ENCODE data around the gene SMIM41. TPM values are rescaled to one million over a fixed set of nuclear protein-coding genes. Genes with fewer than 3 reads are reported as not detected.

Gene SMIM41
- total RNA-seq, 1 experiment from 2014 or later: not detected

DNA sequence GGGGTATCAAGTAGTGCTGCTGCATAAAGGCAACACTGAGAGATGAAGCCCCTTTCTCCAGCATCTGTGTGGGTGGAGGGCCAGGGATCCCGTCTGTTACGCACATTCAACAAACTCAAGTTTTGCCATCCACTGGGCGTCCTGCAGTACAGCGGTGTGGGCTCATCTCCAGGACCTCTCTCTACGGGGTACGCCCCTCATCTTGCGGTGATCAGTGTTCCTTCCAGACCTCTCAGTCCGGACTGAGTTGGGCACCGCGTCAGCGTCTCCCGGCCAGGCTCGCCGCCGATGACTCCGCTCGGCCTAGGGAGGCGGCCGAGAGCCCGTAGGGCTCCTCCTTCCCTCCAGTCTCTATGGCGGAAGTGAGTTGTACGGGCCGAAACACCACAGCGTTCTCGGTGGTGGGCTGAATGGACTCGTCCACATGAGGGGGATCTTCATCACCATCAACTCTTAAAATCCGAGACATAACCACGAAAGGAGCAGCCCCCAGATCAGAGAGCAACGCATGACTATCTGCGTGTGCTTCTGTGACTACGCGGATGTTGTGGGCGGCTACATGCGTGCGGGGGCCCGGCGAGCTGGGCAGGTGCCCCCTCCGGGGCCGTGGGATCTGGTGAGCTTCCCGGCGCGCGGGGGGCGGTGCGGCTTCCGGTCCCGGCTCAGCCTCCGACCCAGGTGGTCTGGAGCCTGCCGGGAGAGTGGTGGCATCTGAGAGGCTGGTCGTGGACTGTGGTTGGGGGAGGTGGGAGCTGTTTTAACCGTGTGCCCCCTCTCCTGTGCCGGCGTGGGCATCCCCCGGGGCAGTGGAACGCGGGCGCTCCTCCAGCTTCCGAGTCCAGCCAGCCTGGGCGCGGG, 9.9 kb upstream of the SMIM41 start, which contains the start of gene ATG101:
Gene ATG101 (plus strand): TSS at position 652 of the 858 bp plus-strand sequence. CDS start 3,673 bp downstream, outside the sequence.
- Histone ChIP-seq H3K27ac (ENCODE audit: low read length) (peak within 1 kb of the TSS; percentile 66), H3K79me2 (ENCODE audit: low read length) (peaks cover 47% of the 10 kb centered on the region), H3K9me3 (ENCODE audit: low read length) (no peaks in the 10 kb centered on the region), H3F3A (ENCODE audit: low read length, unreplicated experiment) (no peaks in the 10 kb centered on the region), H3K36me3 (ENCODE audit: low read depth, low read length) (peaks cover 15% of the 10 kb centered on the region; the same call in 1 of the 2 replicates), H3K4me2 (ENCODE audit: low read length) (peak within 1 kb of the TSS; percentile 88), H3K4me1 (ENCODE audit: insufficient read depth, low read length) (peaks cover 19% of the 10 kb centered on the region), H3K9ac (ENCODE audit: low read length) (peak within 1 kb of the TSS; percentile 90), H3K9me2 (replicated peaks; ENCODE audit: low read length) (no peaks in the 10 kb centered on the region), H3K27me3 (ENCODE audit: low read length) (no peaks in the 10 kb centered on the region), H4K20me1 (ENCODE audit: low read length) (peaks cover 24% of the 10 kb centered on the region), H3K4me3 (ENCODE audit: low read length) (peak within 1 kb of the TSS; percentile 83), H2AFZ (ENCODE audit: low read length) (peak within 1 kb of the TSS; percentile 91)
- ATAC-seq (peak; percentile 98), DNase-seq (peak; percentile 95)
- CTCF ChIA-PET: interaction anchor here (0.6 to 2.3 kb wide), 12 partner anchors 12 to 936 kb away, joined by 3 to 22 read pairs (median 4); partner anchors contain the start of genes KRT80 and NR4A1
- BruUV-seq (replicated peaks): no TSS peak
- intact Hi-C loops (cut with micrococcal nuclease): loop anchor here (1.0 kb wide), 1 partner anchor 44 kb away; no protein-coding TSS in a partner anchor
- POLR2A ChIA-PET (ENCODE audit: unreplicated experiment): interaction anchor here (0.6 to 1.0 kb wide), 3 partner anchors 18 to 656 kb away, joined by 3 to 8 read pairs (median 4); partner anchors contain the start of gene NR4A1
- TF ChIP-seq EZH2phosphoT487 (IDR thresholded peaks at IDR 0.05; ENCODE audit: borderline replicate concordance, low read length): no peak
- TF ChIP-seq, protein P1, sequence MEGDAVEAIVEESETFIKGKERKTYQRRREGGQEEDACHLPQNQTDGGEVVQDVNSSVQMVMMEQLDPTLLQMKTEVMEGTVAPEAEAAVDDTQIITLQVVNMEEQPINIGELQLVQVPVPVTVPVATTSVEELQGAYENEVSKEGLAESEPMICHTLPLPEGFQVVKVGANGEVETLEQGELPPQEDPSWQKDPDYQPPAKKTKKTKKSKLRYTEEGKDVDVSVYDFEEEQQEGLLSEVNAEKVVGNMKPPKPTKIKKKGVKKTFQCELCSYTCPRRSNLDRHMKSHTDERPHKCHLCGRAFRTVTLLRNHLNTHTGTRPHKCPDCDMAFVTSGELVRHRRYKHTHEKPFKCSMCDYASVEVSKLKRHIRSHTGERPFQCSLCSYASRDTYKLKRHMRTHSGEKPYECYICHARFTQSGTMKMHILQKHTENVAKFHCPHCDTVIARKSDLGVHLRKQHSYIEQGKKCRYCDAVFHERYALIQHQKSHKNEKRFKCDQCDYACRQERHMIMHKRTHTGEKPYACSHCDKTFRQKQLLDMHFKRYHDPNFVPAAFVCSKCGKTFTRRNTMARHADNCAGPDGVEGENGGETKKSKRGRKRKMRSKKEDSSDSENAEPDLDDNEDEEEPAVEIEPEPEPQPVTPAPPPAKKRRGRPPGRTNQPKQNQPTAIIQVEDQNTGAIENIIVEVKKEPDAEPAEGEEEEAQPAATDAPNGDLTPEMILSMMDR (conservative IDR thresholded peaks at IDR 0.05; ENCODE audit: low read depth, low read length): peak; percentile 80

DNA sequence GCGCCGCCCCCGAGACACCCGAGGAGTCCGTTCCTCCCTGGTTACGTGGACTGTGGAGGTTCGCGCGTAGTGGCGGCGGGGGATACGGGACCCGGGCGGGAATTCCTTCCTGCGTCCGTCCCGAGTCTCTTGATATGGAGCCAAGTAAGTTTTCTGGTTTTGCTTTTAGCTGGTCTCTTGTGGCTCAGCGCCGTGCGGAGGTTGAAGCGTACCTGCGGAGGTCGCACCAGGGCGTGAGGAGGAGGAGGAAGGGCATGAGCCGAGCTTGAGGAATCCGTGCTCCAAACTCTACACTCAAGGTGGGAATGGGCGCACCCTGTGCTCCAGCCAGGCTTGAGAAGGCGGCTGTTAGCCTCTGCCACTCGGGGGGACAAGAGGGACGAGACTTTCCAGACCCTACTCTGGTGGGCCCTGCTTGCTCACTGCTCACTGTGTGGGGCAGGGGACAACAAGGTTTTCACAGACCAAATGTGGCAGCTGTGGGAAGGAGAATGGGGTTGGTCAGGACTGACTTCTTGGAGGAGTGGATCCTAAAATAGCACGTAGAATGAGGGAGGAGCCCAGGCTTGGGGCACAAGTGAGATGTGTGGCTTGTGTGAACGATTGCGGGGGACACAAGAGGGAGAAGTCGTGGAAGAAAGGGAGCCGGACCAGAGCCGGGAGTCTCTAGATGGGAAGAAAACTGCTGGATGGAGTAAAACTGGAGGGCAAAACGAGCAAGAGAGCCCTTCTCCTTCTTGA, 9.1 kb upstream of the SMIM41 start:
- Histone ChIP-seq H3K4me1 (ENCODE audit: insufficient read depth, low read length) (peaks cover 27% of the 10 kb centered on the region), H3F3A (ENCODE audit: low read length, unreplicated experiment) (no peaks in the 10 kb centered on the region), H3K4me2 (ENCODE audit: low read length) (peak overlapping the region; percentile 88), H3K4me3 (ENCODE audit: low read length) (peak overlapping the region; percentile 83), H3K36me3 (ENCODE audit: low read depth, low read length) (peaks cover 17% of the 10 kb centered on the region; the same call in 1 of the 2 replicates), H3K9ac (ENCODE audit: low read length) (peak overlapping the region; percentile 90), H3K27ac (ENCODE audit: low read length) (peak overlapping the region; percentile 66), H3K9me2 (replicated peaks; ENCODE audit: low read length) (no peaks in the 10 kb centered on the region), H3K27me3 (ENCODE audit: low read length) (no peaks in the 10 kb centered on the region), H3K9me3 (ENCODE audit: low read length) (no peaks in the 10 kb centered on the region), H2AFZ (ENCODE audit: low read length) (peak overlapping the region; percentile 83), H3K79me2 (ENCODE audit: low read length) (peaks cover 55% of the 10 kb centered on the region), H4K20me1 (ENCODE audit: low read length) (peaks cover 29% of the 10 kb centered on the region)
- no peak for TF ChIP-seq EZH2 (IDR thresholded peaks at IDR 0.05; ENCODE audit: low read length, unreplicated experiment)
- no peak for TF ChIP-seq EZH2phosphoT487 (IDR thresholded peaks at IDR 0.05; ENCODE audit: borderline replicate concordance, low read length)
- TF ChIP-seq, protein P1 (conservative IDR thresholded peaks at IDR 0.05; ENCODE audit: low read depth, low read length): no peak
- no peak for DNase-seq
- intact Hi-C loops (cut with micrococcal nuclease): no loop called here
- ChIA-PET CTCF (interaction anchor here (0.8 to 2.3 kb wide), 4 partner anchors 11 to 45 kb away, joined by 3 to 22 read pairs (median 4); no protein-coding TSS in a partner anchor), POLR2A (ENCODE audit: unreplicated experiment) (interaction anchor here (0.7 kb wide), 1 partner anchor 76 kb away, joined by 3 read pairs; no protein-coding TSS in a partner anchor)
- TSS peak; percentile 77 for BruUV-seq (replicated peaks)
- peak; percentile 33 for ATAC-seq

Data from PC-3 (cell line).